Measurements from ENCODE around the gene AMPD2. TPM values are rescaled to one million over a fixed set of nuclear protein-coding genes. Genes with fewer than 3 reads are reported as not detected.

Gene AMPD2
- total RNA-seq, 1 experiment from 2014 or later, result 79.8 TPM

GRCh38 chr1:109650609-109651008, 31.0 kb downstream of the AMPD2 start:
- no peak for DNase-seq (ENCODE audit: low spot score)
- ChIA-PET CTCF (interaction anchor here (0.6 to 5.0 kb wide), 10 partner anchors 10 to 334 kb away, joined by 3 to 65 read pairs (median 4); partner anchors contain the start of genes AHCYL1 and GNAI3), POLR2A (no interaction called here)

More at GRCh38 chr1:109650609-109651008, 31.0 kb downstream of the AMPD2 start:
- Mint-ChIP-seq H3K4me1 (peaks cover 10% of the 10 kb centered on the region), H3K27me3 (ENCODE audit: low read depth) (peaks cover 37% of the 10 kb centered on the region), H3K27ac (no peak overlapping the region), H3K4me3 (no peak overlapping the region), H3K9me3 (no peaks in the 10 kb centered on the region), H3K36me3 (no peaks in the 10 kb centered on the region)
- ATAC-seq, result no peak
- no peak for TF ChIP-seq ESRRA (CRISPR knock-in tag; IDR thresholded peaks at IDR 0.05; ENCODE audit: borderline replicate concordance)
- no peak for TF ChIP-seq RORB (CRISPR knock-in tag; IDR thresholded peaks at IDR 0.05)
- no peak for TF ChIP-seq GRHL2 (CRISPR knock-in tag; IDR thresholded peaks at IDR 0.05; ENCODE audit: insufficient replicate concordance, severe bottlenecking)
- TF ChIP-seq ETV6 (CRISPR knock-in tag; IDR thresholded peaks at IDR 0.05), result no peak
- no peak for TF ChIP-seq TP53 (CRISPR knock-in tag; IDR thresholded peaks at IDR 0.05)
- no peak for TF ChIP-seq AFF4 (CRISPR knock-in tag; IDR thresholded peaks at IDR 0.05; ENCODE audit: borderline replicate concordance)
- TF ChIP-seq SMAD3 (CRISPR knock-in tag; IDR thresholded peaks at IDR 0.05; ENCODE audit: borderline replicate concordance), result no peak
- TF ChIP-seq ZSCAN18 (CRISPR knock-in tag; IDR thresholded peaks at IDR 0.05), result no peak
- no peak for TF ChIP-seq PREB (CRISPR knock-in tag; IDR thresholded peaks at IDR 0.05; ENCODE audit: borderline replicate concordance)
- TF ChIP-seq OVOL2 (CRISPR knock-in tag; IDR thresholded peaks at IDR 0.05; ENCODE audit: borderline replicate concordance), result no peak
- no peak for TF ChIP-seq ERG (CRISPR knock-in tag; IDR thresholded peaks at IDR 0.05)
- TF ChIP-seq FOXP4 (CRISPR knock-in tag; IDR thresholded peaks at IDR 0.05), result no peak
- no peak for TF ChIP-seq CDX4 (CRISPR knock-in tag; IDR thresholded peaks at IDR 0.05; ENCODE audit: borderline replicate concordance)
- no peak for TF ChIP-seq ZNF138 (CRISPR knock-in tag; conservative IDR thresholded peaks at IDR 0.05)
